ENCODE results near the gene DMD. TPM values are rescaled to one million over a fixed set of nuclear protein-coding genes. Genes with fewer than 3 reads are reported as not detected.
"Not testable (repeated sequence)": the region's sequence is repeated elsewhere in the genome, so short reads cannot be mapped to it uniquely, and the experiment has no call there.

The DMD gene
- total RNA-seq, 1 donor from 2014 or later: 131 TPM

DNA sequence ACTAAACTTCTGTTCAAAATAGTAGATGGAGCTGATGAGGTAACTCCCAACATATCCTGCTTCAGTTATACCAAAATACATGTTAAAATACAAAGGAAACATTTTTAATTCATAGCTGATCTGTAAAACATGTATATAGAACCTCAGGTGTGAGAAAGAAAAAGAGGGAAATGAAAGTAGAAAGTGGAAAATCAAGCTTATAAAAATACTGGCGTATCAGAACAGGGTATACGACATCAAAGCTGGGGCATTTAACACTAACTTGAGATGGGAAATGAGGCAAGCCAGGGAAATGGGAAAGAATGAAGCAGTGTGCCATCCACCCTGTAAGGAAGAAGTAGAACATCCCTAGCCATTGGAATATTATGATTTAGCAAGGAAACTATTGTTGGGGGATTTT, 767.5 kb downstream of the DMD start:
- intact Hi-C loops (cut with micrococcal nuclease): no loop called here
- DNase-seq (no peak), ATAC-seq (no peak)

- intact Hi-C loops (cut with micrococcal nuclease): no loop called here
- ATAC-seq: no peak
- no peak for DNase-seq
Measured at GRCh38 chrX:32421266-32421665, 790.1 kb downstream of the DMD start.

- ATAC-seq (no peak), DNase-seq (no peak)
- intact Hi-C loops (cut with micrococcal nuclease): no loop called here
Measured at GRCh38 chrX:32408389-32408788, 803.0 kb downstream of the DMD start.

GRCh38 chrX:32397562-32398216, 813.7 kb downstream of the DMD start:
- DNase-seq (no peak), ATAC-seq (no peak)
- intact Hi-C loops (cut with micrococcal nuclease): no loop called here

DNA sequence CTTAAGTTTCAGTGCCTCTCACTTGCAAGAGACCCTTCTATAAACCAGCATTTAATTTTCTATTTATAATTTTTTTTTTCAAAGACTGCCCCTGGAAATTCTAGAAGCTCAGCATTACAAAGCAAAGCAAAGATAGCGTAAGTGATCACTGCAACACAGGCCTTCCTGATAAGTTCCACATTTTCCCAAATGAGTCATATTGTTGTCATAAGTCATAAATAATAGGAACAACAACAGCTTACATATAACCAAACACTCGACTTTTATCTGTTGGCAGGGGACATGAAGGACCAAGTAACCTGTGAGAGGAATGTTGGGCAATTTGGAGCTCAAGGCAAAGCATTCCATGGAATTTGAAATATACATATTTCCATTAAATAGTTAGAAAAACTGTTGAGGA, 815.5 kb downstream of the DMD start:
- no peak for ATAC-seq
- DNase-seq: no peak
- intact Hi-C loops (cut with micrococcal nuclease): no loop called here

GRCh38 chrX:32392655-32393054, 818.7 kb downstream of the DMD start:
- ATAC-seq (peak; percentile 51), DNase-seq (no peak)
- intact Hi-C loops (cut with micrococcal nuclease): no loop called here

DNA sequence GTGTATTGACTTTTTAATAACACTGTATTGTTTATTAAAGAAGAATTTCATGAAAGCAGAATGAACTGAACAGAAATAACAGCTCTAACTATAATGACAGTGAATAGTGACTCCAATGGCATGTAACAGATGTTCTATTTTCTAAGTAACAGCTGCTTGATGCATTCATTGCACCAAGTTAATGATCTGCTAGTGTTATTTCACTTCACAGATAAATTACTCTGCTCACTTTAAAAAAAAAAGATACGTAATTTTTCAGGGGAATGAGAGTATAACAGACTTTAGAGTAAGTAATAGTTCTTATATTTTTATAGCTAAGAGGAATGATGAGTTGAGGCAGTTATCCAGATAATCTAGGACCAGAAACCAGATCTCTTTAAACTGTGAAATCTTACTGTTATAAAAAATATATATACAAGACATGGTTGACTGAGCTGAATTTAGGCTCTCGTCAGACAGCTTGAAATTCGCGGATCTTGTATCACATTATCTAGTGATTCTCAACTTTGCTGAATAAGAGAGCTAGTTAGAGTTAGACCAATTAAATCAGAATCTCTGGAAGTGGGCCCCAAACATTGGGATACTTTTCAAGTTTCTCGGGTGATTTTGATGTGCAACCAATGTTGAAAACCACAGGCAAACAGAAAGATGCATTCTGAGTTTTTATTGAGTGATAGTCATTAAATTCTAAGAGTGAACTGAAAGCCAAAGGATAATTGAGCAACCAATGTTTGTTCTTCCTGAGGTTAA, 840.7 kb downstream of the DMD start:
- intact Hi-C loops (cut with micrococcal nuclease): no loop called here
- ATAC-seq (no peak), DNase-seq (no peak)

DNA sequence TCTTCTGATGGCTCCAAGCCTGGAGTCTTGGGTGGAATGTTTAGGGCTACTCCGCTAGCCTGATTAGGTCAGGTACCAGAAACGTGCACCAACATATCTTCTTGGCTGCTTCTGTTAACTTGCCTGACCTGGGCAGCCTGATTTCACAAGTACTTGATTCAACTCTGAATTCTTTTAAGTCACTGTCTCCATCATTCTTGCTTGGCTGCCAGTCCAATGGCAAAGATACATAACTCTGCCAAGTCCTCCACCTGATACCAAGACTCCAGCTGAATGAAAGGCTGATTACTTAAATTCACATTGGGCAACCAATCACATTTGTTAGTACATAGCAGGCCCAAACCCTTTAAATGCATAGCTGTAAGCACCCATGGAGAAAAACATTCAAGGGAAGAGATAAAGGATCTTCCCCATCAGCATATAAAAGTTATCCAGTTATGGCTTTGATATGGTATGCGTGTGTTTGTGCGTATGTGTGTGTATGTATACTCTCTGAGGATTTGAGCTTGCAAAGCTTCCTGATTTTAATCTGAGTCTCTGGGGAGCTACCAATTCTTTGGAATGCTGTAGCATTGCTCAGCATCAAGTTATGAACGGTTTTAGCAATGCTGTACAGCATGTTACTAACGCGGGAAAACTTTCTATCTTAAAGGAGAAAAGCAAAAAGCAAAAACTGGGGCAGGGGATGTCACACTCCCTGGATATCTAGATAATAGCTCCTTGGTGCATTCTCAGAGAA, 917.2 kb downstream of the DMD start:
- intact Hi-C loops (cut with micrococcal nuclease): no loop called here
- peak; percentile 59 for ATAC-seq
- DNase-seq: no peak

DNA sequence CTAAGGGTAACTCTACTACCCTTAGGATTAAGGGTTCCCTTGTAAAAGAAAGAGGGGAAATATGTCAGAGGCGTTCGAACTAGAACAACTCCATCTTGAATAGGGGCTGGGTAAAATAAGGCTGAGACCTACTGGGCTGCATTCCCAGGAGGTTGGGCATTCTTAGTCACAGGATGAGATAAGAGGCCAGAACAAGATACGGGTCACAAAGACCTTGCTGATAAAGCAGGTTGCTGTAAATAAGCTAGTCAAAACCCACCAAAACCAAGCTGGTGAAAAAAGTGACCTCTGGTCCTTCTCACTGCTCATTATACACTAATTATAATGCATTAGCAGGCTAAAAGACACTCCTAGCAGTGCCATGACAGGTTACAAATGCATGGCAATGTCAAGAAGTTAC, 922.0 kb downstream of the DMD start:
- intact Hi-C loops (cut with micrococcal nuclease): no loop called here
- DNase-seq (no peak), ATAC-seq (peak; percentile 26)

DNA sequence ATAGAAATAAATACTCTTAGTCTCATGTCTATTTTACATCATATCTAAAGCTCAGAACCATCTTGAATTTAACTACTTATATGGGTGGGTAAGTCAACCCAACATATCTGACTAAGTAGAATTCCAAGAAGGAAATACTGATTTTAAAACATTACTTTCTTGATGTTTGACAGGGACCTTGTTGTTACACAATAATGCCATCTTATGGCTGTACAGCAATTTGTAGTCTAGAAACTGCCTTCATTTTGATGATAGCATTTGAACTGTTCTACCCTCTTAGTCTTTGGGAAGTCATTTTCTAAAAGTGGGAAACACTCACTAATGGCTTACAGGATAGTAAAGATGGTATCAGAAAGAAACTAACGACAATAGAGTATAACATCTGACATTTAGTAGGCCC, 929.5 kb downstream of the DMD start:
- intact Hi-C loops (cut with micrococcal nuclease): no loop called here
- DNase-seq (no peak), ATAC-seq (no peak)

- DNase-seq: no peak
- no peak for ATAC-seq
- intact Hi-C loops (cut with micrococcal nuclease): no loop called here
Measured at GRCh38 chrX:32280921-32281320, 930.4 kb downstream of the DMD start.

GRCh38 chrX:32280489-32280888, 930.9 kb downstream of the DMD start:
- intact Hi-C loops (cut with micrococcal nuclease): no loop called here
- no peak for ATAC-seq
- DNase-seq: no peak

- ATAC-seq (peak; percentile 35), DNase-seq (no peak)
- intact Hi-C loops (cut with micrococcal nuclease): no loop called here
Measured at GRCh38 chrX:32276153-32276552, 935.2 kb downstream of the DMD start.

DNA sequence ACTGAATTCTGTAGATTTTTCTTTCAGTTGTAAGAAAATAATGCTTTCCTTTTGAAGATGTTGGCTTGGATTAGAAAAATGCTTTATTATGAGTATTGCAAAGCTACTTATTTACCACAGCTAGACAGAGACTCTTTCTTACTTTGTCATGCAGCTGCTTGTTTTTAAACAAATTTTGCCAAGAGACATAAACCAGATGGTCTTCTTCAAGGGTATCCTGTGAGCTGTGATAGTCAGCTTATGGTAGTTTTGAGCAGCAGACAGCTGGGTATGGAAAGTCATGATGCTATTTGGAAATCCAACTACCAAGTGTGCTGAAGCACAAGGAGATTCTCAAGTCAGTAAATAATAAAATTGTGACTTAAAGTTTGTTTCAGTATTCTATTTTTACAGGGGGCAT, 941.5 kb downstream of the DMD start:
- DNase-seq: no peak
- peak; percentile 71 for ATAC-seq
- intact Hi-C loops (cut with micrococcal nuclease): no loop called here

DNA sequence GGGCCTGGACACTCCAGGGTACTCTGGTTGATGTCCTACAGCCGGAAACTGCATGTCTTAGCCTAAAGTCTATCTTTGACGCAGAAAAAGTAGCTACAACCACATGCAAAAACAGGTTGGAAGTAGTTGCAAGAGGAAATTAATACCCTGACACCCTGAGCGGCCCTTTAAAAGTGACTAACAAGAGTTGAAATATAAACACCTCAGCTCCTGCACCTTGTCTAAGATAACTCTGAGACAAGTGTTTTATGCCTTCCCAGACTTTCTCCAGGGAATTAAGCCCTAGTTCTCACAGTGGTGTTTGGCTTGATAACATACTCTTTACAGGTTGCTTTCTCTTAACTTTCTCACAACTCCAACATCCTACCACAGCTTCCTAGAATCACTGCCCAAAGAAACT, 943.1 kb downstream of the DMD start:
- DNase-seq (no peak), ATAC-seq (no peak)
- intact Hi-C loops (cut with micrococcal nuclease): no loop called here

GRCh38 chrX:32267796-32268195, 943.6 kb downstream of the DMD start:
- DNase-seq (no peak), ATAC-seq (no peak)
- intact Hi-C loops (cut with micrococcal nuclease): no loop called here

DNA sequence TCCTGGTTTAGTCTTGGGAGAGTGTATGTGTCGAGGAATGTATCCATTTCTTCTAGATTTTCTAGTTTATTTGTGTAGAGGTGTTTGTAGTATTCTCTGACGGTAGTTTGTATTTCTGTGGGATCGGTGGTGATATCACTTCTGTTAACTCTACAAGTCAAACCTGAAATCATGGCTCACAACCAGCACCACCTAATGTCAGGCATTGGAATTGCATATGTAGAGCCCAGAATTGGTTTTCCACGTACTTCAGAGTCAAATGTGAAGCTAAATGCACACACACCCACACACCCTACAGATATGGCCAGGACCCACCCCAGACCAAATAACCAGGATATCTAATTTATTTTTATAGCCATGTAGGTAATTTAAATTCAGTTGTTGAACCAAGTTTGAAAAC, 964.7 kb downstream of the DMD start:
- DNase-seq; intact Hi-C loops (cut with micrococcal nuclease); ATAC-seq: not testable (repeated sequence)

DNA sequence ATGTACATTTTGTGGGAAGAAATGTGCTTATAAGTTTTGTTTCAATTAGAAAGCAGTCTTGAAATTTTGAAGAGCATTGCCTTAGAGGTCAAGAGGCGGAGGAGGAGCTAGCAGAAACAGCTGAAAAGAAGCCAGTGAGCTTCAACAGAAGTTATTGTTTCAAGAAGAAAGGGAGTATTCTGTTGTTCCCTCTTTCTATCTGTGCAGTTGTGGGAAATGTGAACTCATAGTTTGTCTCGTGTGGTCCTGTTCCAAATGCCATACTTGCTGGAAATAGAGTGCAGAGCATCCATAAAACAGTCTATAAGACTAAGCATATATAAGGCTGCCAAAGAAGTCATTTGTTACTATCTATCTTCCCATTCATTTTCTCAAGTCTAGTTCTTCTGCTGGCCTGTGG, 1015.7 kb downstream of the DMD start:
- DNase-seq (no peak), ATAC-seq (no peak)
- intact Hi-C loops (cut with micrococcal nuclease): no loop called here

DNA sequence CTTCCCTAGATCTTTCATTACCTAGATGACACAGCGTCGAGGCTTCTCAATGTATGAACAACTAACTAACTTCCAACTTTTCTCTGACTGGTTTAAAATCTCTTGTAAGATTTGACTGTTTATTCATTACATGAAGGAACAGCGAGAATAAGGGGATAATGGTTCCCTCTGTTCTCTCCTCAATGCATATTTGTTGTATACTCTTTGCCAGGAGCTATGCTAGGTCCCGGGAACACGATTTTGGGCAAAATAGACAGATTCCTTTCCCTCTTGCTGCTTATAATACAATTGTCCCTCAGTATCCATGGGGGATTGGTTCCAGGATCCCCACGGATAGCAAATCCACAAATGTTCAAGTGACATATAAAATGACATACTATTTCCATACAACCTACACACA, 1020.0 kb downstream of the DMD start:
- intact Hi-C loops (cut with micrococcal nuclease): no loop called here
- DNase-seq: no peak
- ATAC-seq: no peak

GRCh38 chrX:32185160-32185559, 1026.2 kb downstream of the DMD start:
- ATAC-seq (no peak), DNase-seq (no peak)
- intact Hi-C loops (cut with micrococcal nuclease): no loop called here

DNA sequence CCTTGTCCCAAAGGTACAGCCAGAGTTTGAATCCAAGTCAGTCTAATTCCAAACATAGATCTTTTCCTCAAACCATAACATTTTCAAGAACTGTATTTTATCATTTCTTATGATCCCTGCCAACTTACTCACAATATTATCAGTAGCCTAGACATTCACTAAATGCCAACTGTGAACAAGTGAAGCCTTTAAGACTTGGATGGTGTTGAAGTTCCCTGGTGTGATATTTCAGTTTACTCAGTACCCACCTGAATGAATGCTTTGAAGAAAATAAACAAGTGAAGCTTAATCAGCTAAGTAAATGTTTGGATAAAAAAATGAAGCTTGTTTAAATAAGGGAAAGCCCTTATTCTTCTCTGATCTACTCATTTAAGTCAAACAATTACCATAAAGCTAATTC, 1028.3 kb downstream of the DMD start:
- DNase-seq (no peak), ATAC-seq (no peak)
- intact Hi-C loops (cut with micrococcal nuclease): no loop called here
